HepG2 (cell line): Measurements from ENCODE around the gene ACTN4. TPM values are rescaled to one million over a fixed set of nuclear protein-coding genes. Genes with fewer than 3 reads are reported as not detected.
A peak's percentile ranks its signal among the peaks of the same experiment; 100 is the strongest.

Experiments
- ATF7-NPFF ChIP-seq: sonication (generic); formaldehyde crosslinking; IDR thresholded peaks from 2 replicates; pipeline ENCODE4 v1.8.1; 2023; ENCODE audit warnings: mild to moderate bottlenecking, low read depth, missing genetic modification reagents, moderate library complexity
- ETV5 ChIP-seq: IDR thresholded peaks from 2 replicates; pipeline ENCODE4 v1.6.1; 2018; ENCODE audit warnings: missing biosample characterization, missing genetic modification reagents, inconsistent platforms, borderline replicate concordance
- FOXO4 ChIP-seq: sonication (generic); formaldehyde crosslinking; conservative IDR thresholded peaks from 2 replicates; pipeline ENCODE4 v1.8.1; 2023; ENCODE audit warnings: missing genetic modification reagents
- GABPB1 ChIP-seq: IDR thresholded peaks from 2 replicates; pipeline ENCODE4 v1.6.1; 2016; ENCODE audit warnings: mild to moderate bottlenecking, missing genetic modification reagents, moderate library complexity, missing compliant biosample characterization
- HOMEZ ChIP-seq: IDR thresholded peaks from 2 replicates; pipeline ENCODE4 v1.6.1; 2016; ENCODE audit warnings: low read depth
- LRRFIP1 ChIP-seq: sonication (generic); formaldehyde crosslinking; conservative IDR thresholded peaks from 2 replicates; pipeline ENCODE4 v1.4.0; 2020; ENCODE audit warnings: missing genetic modification reagents
- RARA ChIP-seq: IDR thresholded peaks from 2 replicates; pipeline ENCODE4 v1.6.1; 2016; ENCODE audit warnings: missing genetic modification reagents, missing compliant biosample characterization
- SOX6 ChIP-seq, 2 experiments: fragments of 450-650 bp in 1 of 2; sonication (generic) in 1 of 2; formaldehyde crosslinking in 1 of 2; IDR thresholded peaks; 2 replicates each; pipeline versions ENCODE4 v1.4.0 to v1.6.1; 2017 to 2020; ENCODE audit warnings: antibody characterized with exemption in 1 of 2, mild to moderate bottlenecking in 1 of 2, missing genetic modification reagents in 1 of 2
- SP5 ChIP-seq: IDR thresholded peaks from 2 replicates; pipeline ENCODE4 v1.6.1; 2016; ENCODE audit warnings: low read depth, borderline replicate concordance
- ZBTB34 ChIP-seq: sonication (generic); formaldehyde crosslinking; IDR thresholded peaks from 2 replicates; pipeline ENCODE4 v1.8.0; 2022; ENCODE audit warnings: mild to moderate bottlenecking, missing genetic modification reagents
- ZNF503 ChIP-seq: sonication (generic); formaldehyde crosslinking; IDR thresholded peaks from 2 replicates; pipeline ENCODE4 v1.4.0; 2020; ENCODE audit warnings: missing genetic modification reagents
- ZNF800 ChIP-seq: sonication (generic); formaldehyde crosslinking; IDR thresholded peaks from 2 replicates; pipeline ENCODE4 v1.4.0; 2020; ENCODE audit warnings: missing genetic modification reagents
- polyA plus RNA-seq, 8 experiments: library from polyadenylated mRNA; depleted of rRNA in 3 of 8; stranded (reverse) in 7 of 8; unstranded in 1 of 8; fragments of >200 nt; fragmentation: Illumina TruSeq in 4 of 8; extraction: Trizol in 4 of 8; gene quantifications; 2 replicates each; pipeline versions ENCODE4 v1.2.1 to v1.2.3, GENCODE V29; 2011 to 2016; ENCODE audit warnings: low read depth in 4 of 8, missing spikeins in 1 of 8, mixed read lengths in 1 of 8; ENCODE audit not compliant: insufficient read depth in 1 of 8
- total RNA-seq, 5 experiments: library from RNA; depleted of rRNA; stranded (reverse); fragments of >200 nt; fragmentation: Illumina TruSeq; extraction: Trizol; gene quantifications; 2 replicates each; pipeline ENCODE4 v1.2.3, GENCODE V29; 2016; ENCODE audit warnings: low read depth in 1 of 5

Gene ACTN4
- total and polyA plus RNA-seq, 2 of the 13 experiments (the other 11 are each of a cell fraction or from before 2014, with no cell fraction given): 171 to 192 TPM

- TF ChIP-seq LRRFIP1 (CRISPR knock-in tag) (no peak), RARA (peak; percentile 94), SP5 (CRISPR knock-in tag) (no peak), ZNF503 (CRISPR knock-in tag) (no peak), ZNF800 (CRISPR knock-in tag) (no peak), ZBTB34 (CRISPR knock-in tag) (peak; percentile 49; the same call in 1 of the 2 replicates), HOMEZ (peak; percentile 81), FOXO4 (no peak), GABPB1 (CRISPR knock-in tag) (no peak), SOX6 (IDR thresholded peaks at IDR 0.05) (no peak), SOX6 (CRISPR knock-in tag; IDR thresholded peaks at IDR 0.05) (peak; percentile 58), ATF7-NPFF (no peak), ETV5 (CRISPR knock-in tag) (peak; percentile 46; the same call in 1 of the 2 replicates)
These were observed 11.2 kb downstream of the ACTN4 start (continued) for GRCh38 chr19:38658462-38659306.
